HepG2 (cell line): ENCODE measurements around the gene PCGF5. TPM values are rescaled to one million over a fixed set of nuclear protein-coding genes. Genes with fewer than 3 reads are reported as not detected.

ENCODE experiments used
- ATAC-seq: fragments of 200-7000 bp; cut with Tn5 transposase; 3 replicates; pipeline ENCODE4 v1.9.1; 2020; ENCODE audit warnings: mild to moderate bottlenecking, moderate library complexity
- BruUV-seq: library from RNA; stranded (reverse); fragments of 400-500 nt; replicated peaks from 2 replicates; lab custom pipeline; 2021; lab: Mats Ljungman, UMichigan
- CTCF ChIA-PET: fragments of 300-600 bp; formaldehyde crosslinking; extraction: SDS; loops from one replicate; lab custom pipeline; 2021; ENCODE audit warnings: low total read pairs, inconsistent platforms, low intra/inter-chr PET ratio; lab: Yijun Ruan, JAX
- POLR2A ChIA-PET: fragments of 350-600 bp; sonication (Branson Sonifier 250); formaldehyde crosslinking; loops from one replicate; lab custom pipeline; 2020; ENCODE audit warnings: antibody characterized with exemption, inconsistent platforms; lab: Yijun Ruan, JAX
- DNase-seq: peaks from one replicate; pipeline ENCODE4 v3.0.0-alpha.2; 2015; ENCODE audit warnings: low spot score
- FAIRE-seq: peaks from 3 replicates; lab custom pipeline; 2011; peaks lifted over from hg19 to GRCh38; lab: Jason Lieb, UNC
- H2AFZ ChIP-seq: one replicate; pipeline ENCODE4 v1.6.1; 2011; ENCODE audit warnings: low read length, inconsistent platforms
- H3K27ac ChIP-seq: fragments of 300-600 bp; 3 replicates; pipeline ENCODE4 v1.8.0; 2011; ENCODE audit warnings: mixed run types, mild to moderate bottlenecking, mixed read lengths, low read length, inconsistent platforms; ENCODE audit not compliant: insufficient read depth; ENCODE audit errors: extremely low read length
- H3K27me3 ChIP-seq, 2 experiments: fragments of 200-600 bp in 1 of 2; 2 replicates in 1 of 2; 3 replicates in 1 of 2; pipeline versions ENCODE4 v1.6.0 to v1.8.0; 2011; ENCODE audit warnings: low read length in 2 of 2, mild to moderate bottlenecking in 2 of 2, moderate library complexity in 2 of 2, inconsistent platforms in 1 of 2; ENCODE audit not compliant: insufficient read depth in 2 of 2, control insufficient read depth in 1 of 2
- H3K36me3 ChIP-seq, 2 experiments: fragments of 200-600 bp in 1 of 2; replicated peaks in 1 of 2; 2 replicates in 1 of 2; 3 replicates in 1 of 2; pipeline versions ENCODE4 v1.5.1 to v1.8.0; 2011; ENCODE audit warnings: low read length in 2 of 2, inconsistent platforms in 1 of 2; ENCODE audit not compliant: insufficient read depth in 2 of 2, control insufficient read depth in 1 of 2
- H3K4me1 ChIP-seq: 2 replicates; pipeline ENCODE4 v1.5.1; 2012; ENCODE audit warnings: low read length, inconsistent platforms; ENCODE audit not compliant: insufficient read depth
- H3K4me2 ChIP-seq: 2 replicates; pipeline ENCODE4 v1.6.0; 2011; ENCODE audit warnings: low read depth, low read length, inconsistent platforms
- H3K4me3 ChIP-seq, 3 experiments: fragments of 200-600 bp in 1 of 3; sonication (generic), shearing (Covaris generic) in 1 of 3; replicated peaks in 1 of 3; 2 replicates each; pipeline ENCODE4 v1.5.1; 2011 to 2016; ENCODE audit warnings: low read length in 3 of 3, inconsistent platforms in 2 of 3, low read depth in 2 of 3, mild to moderate bottlenecking in 2 of 3, control low read depth in 1 of 3, mixed read lengths in 1 of 3; ENCODE audit not compliant: insufficient read depth in 1 of 3
- H3K79me2 ChIP-seq: one replicate; pipeline ENCODE4 v1.6.1; 2011; ENCODE audit warnings: low read length, inconsistent platforms; ENCODE audit not compliant: insufficient read depth
- H3K9ac ChIP-seq: 2 replicates; pipeline ENCODE4 v1.6.0; 2011; ENCODE audit warnings: mild to moderate bottlenecking, low read depth, low read length, inconsistent platforms; ENCODE audit not compliant: insufficient read depth
- H3K9me3 ChIP-seq: 2 replicates; pipeline ENCODE4 v1.5.1; 2012; ENCODE audit warnings: mild to moderate bottlenecking, low read length
- H4K20me1 ChIP-seq: 2 replicates; pipeline ENCODE4 v1.6.0; 2011; ENCODE audit warnings: inconsistent platforms, mild to moderate bottlenecking, low read length, moderate library complexity; ENCODE audit not compliant: insufficient read depth
- BHLHE40 ChIP-seq: IDR thresholded peaks from 2 replicates; pipeline ENCODE4 v1.6.1; 2011; ENCODE audit warnings: low read length, improper control_type of control experiment
- ZNF331 ChIP-seq: sonication (generic); formaldehyde crosslinking; IDR thresholded peaks from 2 replicates; pipeline ENCODE4 v1.4.0; 2020; ENCODE audit warnings: missing genetic modification reagents
- ZNF354B ChIP-seq: sonication (generic); formaldehyde crosslinking; IDR thresholded peaks from 2 replicates; pipeline ENCODE4 v1.8.0; 2022; ENCODE audit warnings: mild to moderate bottlenecking, missing genetic modification reagents
- ZNF484 ChIP-seq: sonication (generic); formaldehyde crosslinking; IDR thresholded peaks from 2 replicates; pipeline ENCODE4 v1.5.1; 2020; ENCODE audit warnings: mild to moderate bottlenecking, low read depth, missing genetic modification reagents, borderline replicate concordance
- WGBS: methylation state at CpG from one replicate; pipeline ENCODE4 v1.1.6; 2017; ENCODE audit warnings: low lambda C conversion rate; 5-methylcytosine and 5-hydroxymethylcytosine counted together
- in situ Hi-C: cut with HindIII; loops from 2 replicates; pipeline ENCODE4 v1.10.0; 2017; ENCODE audit warnings: low pct_unique_long_range_greater_than_20kb; ENCODE audit not compliant: extremely low pct_ligation_motif_present
- intact Hi-C: fragments of 100-400 bp; cut with micrococcal nuclease; formaldehyde crosslinking; loops from one replicate; pipeline ENCODE4 v1.10.0; 2022; ENCODE audit not compliant: unreplicated experiment
- polyA plus RNA-seq, 8 experiments: library from polyadenylated mRNA; depleted of rRNA in 3 of 8; stranded (reverse) in 7 of 8; unstranded in 1 of 8; fragments of >200 nt; fragmentation: Illumina TruSeq in 4 of 8; extraction: Trizol in 4 of 8; gene quantifications; 2 replicates each; pipeline versions ENCODE4 v1.2.1 to v1.2.3, GENCODE V29; 2011 to 2016; ENCODE audit warnings: low read depth in 4 of 8, missing spikeins in 1 of 8, mixed read lengths in 1 of 8; ENCODE audit not compliant: insufficient read depth in 1 of 8
- total RNA-seq, 5 experiments: library from RNA; depleted of rRNA; stranded (reverse); fragments of >200 nt; fragmentation: Illumina TruSeq; extraction: Trizol; gene quantifications; 2 replicates each; pipeline ENCODE4 v1.2.3, GENCODE V29; 2016; ENCODE audit warnings: low read depth in 1 of 5
- TF ChIP-seq, protein P1 (sequence below): sonication (generic); formaldehyde crosslinking; IDR thresholded peaks from 2 replicates; pipeline ENCODE4 v1.4.0; 2020; ENCODE audit warnings: missing genetic modification reagents, borderline replicate concordance
- TF ChIP-seq, protein P2 (sequence below): sonication (generic); formaldehyde crosslinking; IDR thresholded peaks from 2 replicates; pipeline ENCODE4 v1.9.0; 2021; ENCODE audit warnings: missing genetic modification reagents, mild to moderate bottlenecking, borderline replicate concordance
- TF ChIP-seq, protein P3 (sequence below): IDR thresholded peaks from 2 replicates; pipeline ENCODE4 v1.6.1; 2016; ENCODE audit warnings: mild to moderate bottlenecking, missing biosample characterization, missing genetic modification reagents
- TF ChIP-seq, protein P4 (sequence below): IDR thresholded peaks from 2 replicates; pipeline ENCODE4 v1.6.1; 2018; ENCODE audit warnings: missing genetic modification reagents
- TF ChIP-seq, protein P5 (sequence below): sonication (generic); formaldehyde crosslinking; IDR thresholded peaks from 2 replicates; pipeline ENCODE4 v1.5.1; 2020; ENCODE audit warnings: mild to moderate bottlenecking, moderate library complexity, missing genetic modification reagents

Gene PCGF5
- total and polyA plus RNA-seq, 2 of the 13 experiments (the other 11 are each of a cell fraction or from before 2014, with no cell fraction given) = 61.3 to 138 TPM

DNA sequence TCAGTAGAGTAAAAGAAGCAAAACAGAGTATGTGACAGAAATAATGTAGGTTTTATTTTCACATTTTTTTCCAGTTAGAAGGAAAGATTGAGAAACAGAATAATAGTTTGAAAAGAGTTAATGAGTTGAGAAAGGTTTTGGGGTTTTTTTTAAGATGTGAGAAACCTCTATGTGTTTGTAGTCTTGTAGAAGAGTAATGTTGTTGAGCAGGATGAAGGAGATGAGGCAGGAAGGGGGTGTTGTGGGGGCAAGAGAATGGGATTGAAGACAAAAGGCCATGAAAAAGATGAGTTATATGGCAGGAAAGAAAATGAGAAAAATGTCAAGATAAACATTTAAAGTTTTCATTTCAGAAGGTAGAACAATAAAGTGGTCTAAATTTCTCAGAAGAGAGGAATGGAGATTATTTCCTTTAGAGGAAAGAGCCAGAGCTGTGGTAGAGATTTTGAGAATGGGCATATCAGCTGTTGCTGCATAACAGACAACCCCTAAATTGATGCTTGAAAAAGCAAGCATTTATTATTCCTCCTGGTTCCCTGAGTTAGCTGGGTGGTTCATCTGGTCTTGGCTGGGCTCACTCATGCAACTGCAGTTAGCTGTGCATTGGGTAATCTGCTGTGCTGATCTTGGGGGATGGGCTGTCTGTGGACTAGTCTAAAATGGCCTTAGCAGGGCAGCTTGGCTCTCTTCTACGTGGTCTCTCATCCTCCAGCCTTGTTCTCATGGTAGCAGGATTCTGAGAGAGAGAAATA lies 27.1 kb downstream of the PCGF5 start:
- in situ Hi-C loops (loop anchor here (5.0 kb wide), 1 partner anchor 160 kb away; no protein-coding TSS in a partner anchor), intact Hi-C loops (no loop called here)
- Histone ChIP-seq H3K9me3 (no peaks in the 10 kb centered on the region), H3K4me1 (peaks cover 25% of the 10 kb centered on the region), H3K27ac (no peak overlapping the region), H3K79me2 (no peaks in the 10 kb centered on the region), H4K20me1 (peaks cover 1% of the 10 kb centered on the region; the same call in 1 of the 2 replicates), H3K9ac (no peak overlapping the region), H3K27me3 (no peaks in the 10 kb centered on the region), H3K4me2 (no peak overlapping the region), H2AFZ (no peak overlapping the region), H3K4me3 (no peak overlapping the region), H3K36me3 (peaks cover 9 to 34% of the 10 kb centered on the region in 2 experiments; a peak in 4 of 5 replicates)
- TF ChIP-seq ZNF484 (no peak), BHLHE40 (no peak), ZNF331 (CRISPR knock-in tag) (0 out of 2 replicates have a peak, but pooled peaks have one; percentile 47), ZNF354B (no peak)
- TF ChIP-seq, protein P1, sequence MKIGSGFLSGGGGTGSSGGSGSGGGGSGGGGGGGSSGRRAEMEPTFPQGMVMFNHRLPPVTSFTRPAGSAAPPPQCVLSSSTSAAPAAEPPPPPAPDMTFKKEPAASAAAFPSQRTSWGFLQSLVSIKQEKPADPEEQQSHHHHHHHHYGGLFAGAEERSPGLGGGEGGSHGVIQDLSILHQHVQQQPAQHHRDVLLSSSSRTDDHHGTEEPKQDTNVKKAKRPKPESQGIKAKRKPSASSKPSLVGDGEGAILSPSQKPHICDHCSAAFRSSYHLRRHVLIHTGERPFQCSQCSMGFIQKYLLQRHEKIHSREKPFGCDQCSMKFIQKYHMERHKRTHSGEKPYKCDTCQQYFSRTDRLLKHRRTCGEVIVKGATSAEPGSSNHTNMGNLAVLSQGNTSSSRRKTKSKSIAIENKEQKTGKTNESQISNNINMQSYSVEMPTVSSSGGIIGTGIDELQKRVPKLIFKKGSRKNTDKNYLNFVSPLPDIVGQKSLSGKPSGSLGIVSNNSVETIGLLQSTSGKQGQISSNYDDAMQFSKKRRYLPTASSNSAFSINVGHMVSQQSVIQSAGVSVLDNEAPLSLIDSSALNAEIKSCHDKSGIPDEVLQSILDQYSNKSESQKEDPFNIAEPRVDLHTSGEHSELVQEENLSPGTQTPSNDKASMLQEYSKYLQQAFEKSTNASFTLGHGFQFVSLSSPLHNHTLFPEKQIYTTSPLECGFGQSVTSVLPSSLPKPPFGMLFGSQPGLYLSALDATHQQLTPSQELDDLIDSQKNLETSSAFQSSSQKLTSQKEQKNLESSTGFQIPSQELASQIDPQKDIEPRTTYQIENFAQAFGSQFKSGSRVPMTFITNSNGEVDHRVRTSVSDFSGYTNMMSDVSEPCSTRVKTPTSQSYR = peak; percentile 81
- TF ChIP-seq, protein P2, sequence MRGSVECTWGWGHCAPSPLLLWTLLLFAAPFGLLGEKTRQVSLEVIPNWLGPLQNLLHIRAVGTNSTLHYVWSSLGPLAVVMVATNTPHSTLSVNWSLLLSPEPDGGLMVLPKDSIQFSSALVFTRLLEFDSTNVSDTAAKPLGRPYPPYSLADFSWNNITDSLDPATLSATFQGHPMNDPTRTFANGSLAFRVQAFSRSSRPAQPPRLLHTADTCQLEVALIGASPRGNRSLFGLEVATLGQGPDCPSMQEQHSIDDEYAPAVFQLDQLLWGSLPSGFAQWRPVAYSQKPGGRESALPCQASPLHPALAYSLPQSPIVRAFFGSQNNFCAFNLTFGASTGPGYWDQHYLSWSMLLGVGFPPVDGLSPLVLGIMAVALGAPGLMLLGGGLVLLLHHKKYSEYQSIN = no peak
- TF ChIP-seq, protein P3, sequence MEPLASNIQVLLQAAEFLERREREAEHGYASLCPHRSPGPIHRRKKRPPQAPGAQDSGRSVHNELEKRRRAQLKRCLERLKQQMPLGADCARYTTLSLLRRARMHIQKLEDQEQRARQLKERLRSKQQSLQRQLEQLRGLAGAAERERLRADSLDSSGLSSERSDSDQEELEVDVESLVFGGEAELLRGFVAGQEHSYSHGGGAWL (CRISPR knock-in tag) = no peak
- TF ChIP-seq, protein P4, sequence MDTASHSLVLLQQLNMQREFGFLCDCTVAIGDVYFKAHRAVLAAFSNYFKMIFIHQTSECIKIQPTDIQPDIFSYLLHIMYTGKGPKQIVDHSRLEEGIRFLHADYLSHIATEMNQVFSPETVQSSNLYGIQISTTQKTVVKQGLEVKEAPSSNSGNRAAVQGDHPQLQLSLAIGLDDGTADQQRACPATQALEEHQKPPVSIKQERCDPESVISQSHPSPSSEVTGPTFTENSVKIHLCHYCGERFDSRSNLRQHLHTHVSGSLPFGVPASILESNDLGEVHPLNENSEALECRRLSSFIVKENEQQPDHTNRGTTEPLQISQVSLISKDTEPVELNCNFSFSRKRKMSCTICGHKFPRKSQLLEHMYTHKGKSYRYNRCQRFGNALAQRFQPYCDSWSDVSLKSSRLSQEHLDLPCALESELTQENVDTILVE (CRISPR knock-in tag) = no peak
- TF ChIP-seq, protein P5, sequence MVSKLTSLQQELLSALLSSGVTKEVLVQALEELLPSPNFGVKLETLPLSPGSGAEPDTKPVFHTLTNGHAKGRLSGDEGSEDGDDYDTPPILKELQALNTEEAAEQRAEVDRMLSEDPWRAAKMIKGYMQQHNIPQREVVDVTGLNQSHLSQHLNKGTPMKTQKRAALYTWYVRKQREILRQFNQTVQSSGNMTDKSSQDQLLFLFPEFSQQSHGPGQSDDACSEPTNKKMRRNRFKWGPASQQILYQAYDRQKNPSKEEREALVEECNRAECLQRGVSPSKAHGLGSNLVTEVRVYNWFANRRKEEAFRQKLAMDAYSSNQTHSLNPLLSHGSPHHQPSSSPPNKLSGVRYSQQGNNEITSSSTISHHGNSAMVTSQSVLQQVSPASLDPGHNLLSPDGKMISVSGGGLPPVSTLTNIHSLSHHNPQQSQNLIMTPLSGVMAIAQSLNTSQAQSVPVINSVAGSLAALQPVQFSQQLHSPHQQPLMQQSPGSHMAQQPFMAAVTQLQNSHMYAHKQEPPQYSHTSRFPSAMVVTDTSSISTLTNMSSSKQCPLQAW (CRISPR knock-in tag) = no peak
- no peak for ATAC-seq
- CTCF ChIA-PET = no interaction called here
- POLR2A ChIA-PET = interaction anchor here (1.6 kb wide), 1 partner anchor 84 kb away, joined by 7 read pairs; no protein-coding TSS in a partner anchor
- no TSS peak for BruUV-seq
- no peak for DNase-seq
- no CpG with 5 or more reads among the region's 1 CpG for WGBS
- no peak for FAIRE-seq
